Heart right ventricle (tissue), 16 donors: ENCODE results near the gene FAM184A. TPM values are rescaled to one million over a fixed set of nuclear protein-coding genes. Genes with fewer than 3 reads are reported as not detected.

Experiments used
- ATAC-seq, 8 donors: fragments of 200-7000 bp; cut with Tn5 transposase; one replicate each; pipeline ENCODE4 v1.9.1; 2020; ENCODE audit warnings: mild to moderate bottlenecking in 8 of 8, moderate library complexity in 8 of 8, moderate number of reproducible peaks in 1 of 8
- DNase-seq, 2 donors: peaks; one replicate each; pipeline ENCODE4 v3.0.0-alpha.2; 2020
- H3K27ac ChIP-seq, 10 donors: fragments of 200-600 bp; sonication (generic) in 2 of 10; one replicate each; pipeline versions ENCODE4 v1.5.0 to v1.8.0; 2020 to 2022; ENCODE audit warnings: mild to moderate bottlenecking in 3 of 10
- H3K27me3 ChIP-seq, 7 donors: fragments of 200-600 bp; one replicate each; pipeline ENCODE4 v1.8.0; 2021 to 2022; ENCODE audit warnings: mild to moderate bottlenecking in 2 of 7
- H3K36me3 ChIP-seq, 9 donors: fragments of 200-600 bp; sonication (generic) in 1 of 9; one replicate each; pipeline versions ENCODE4 v1.5.0 to v1.8.0; 2020 to 2022; ENCODE audit warnings: mild to moderate bottlenecking in 2 of 9
- H3K4me1 ChIP-seq, 9 donors: fragments of 200-600 bp; sonication (generic) in 1 of 9; one replicate each; pipeline versions ENCODE4 v1.5.0 to v1.8.0; 2020 to 2022; ENCODE audit warnings: mild to moderate bottlenecking in 4 of 9
- H3K4me3 ChIP-seq, 10 donors: fragments of 200-600 bp; sonication (generic) in 2 of 10; one replicate each; pipeline versions ENCODE4 v1.5.0 to v1.8.0; 2020 to 2022; ENCODE audit warnings: mild to moderate bottlenecking in 7 of 10, moderate library complexity in 2 of 10
- H3K9me3 ChIP-seq, 11 donors: fragments of 200-600 bp in 10 of 11; sonication (generic) in 2 of 11; one replicate each; pipeline versions ENCODE4 v1.5.0 to v1.8.0; 2013 to 2022; ENCODE audit warnings: mild to moderate bottlenecking in 2 of 11, control low read depth in 1 of 11, moderate library complexity in 1 of 11
- WGBS, 2 donors: extraction: QIAGEN DNeasy Blood & Tissue Kit; methylation state at CpG; one replicate each; pipeline ENCODE4 v1.1.7; 2013; ENCODE audit warnings: inconsistent platforms in 1 of 2; 5-methylcytosine and 5-hydroxymethylcytosine counted together
- intact Hi-C, 10 donors: fragments of 100-400 bp; cut with DNase I; formaldehyde crosslinking; loops; one replicate each; pipeline versions ENCODE4 v1.11.1 to v1.14.2; 2022
- microRNA-seq, 2 donors: library from miRNA; unstranded; fragments of <30 nt; microRNA quantifications; one replicate each; pipeline ENCODE4 v1.2.0, GENCODE V29; 2021
- polyA plus RNA-seq, 2 donors: library from polyadenylated mRNA; stranded (reverse); fragments of 200-250 nt; gene quantifications; one replicate each; pipeline ENCODE4 v1.2.3, GENCODE V29; 2013
- total RNA-seq, 10 donors: library from RNA; stranded (reverse); fragmentation: NEBNext Ultra II Directional in 3 of 10; extraction: Animal tissue kit (Norgen Biotek cat#: 25700) in 3 of 10; gene quantifications; one replicate each; pipeline versions ENCODE4 v1.2.1 to v1.2.4, GENCODE V29; 2021 to 2023
- TF ChIP-seq, protein P1 (sequence below), 9 donors: fragments of 200-600 bp; sonication (generic) in 2 of 9; IDR thresholded peaks; one replicate each; pipeline versions ENCODE4 v1.5.0 to v1.8.0; 2021 to 2022; ENCODE audit warnings: antibody characterized with exemption in 9 of 9, mild to moderate bottlenecking in 5 of 9, moderate library complexity in 1 of 9
- donor health status: Arrhythmogenic right ventricular cardiomyopathy.
- donor health status: ischemic (EF 13 %, LVEDD 7.1; RV severe dilation, severe dysfunction).
- donor health status: healthy with polysubstance abuse.
- donor health status: DM: no; HTN: yes; CAD: no.
- donor health status: DM: no; HTN: no; CAD: no.
- donor health status: ischemic (EF 25% LVEDD 6.9; RV normal size, moderate dysfunction).
- donor health status: ischemic (EF 25% LVEDD 5.7; RV mildly dilated, moderate dysfunction).
- donor health status: healthy.
- donor health status: DM: yes; HTN: yes; CAD: no.
- donor health status: Ischemic cardiomyopathy.
- donor health status: ischemic (EF 35%, LVEDD 5.7; RV mildly dilated, moderate dysfunction).
- donor health status: nonischemic (EF 11% LVEDD 7.7; RV severe dilation, severe dysfunction).
- donor health status: DM: yes; HTN: yes; CAD: no.
- donor health status: PGD.
- donor health status: ischemic (EF 29% LVEDD 5.4; RV normal size, mild dysfunction).
- donor health status: nonischemic (EF 23%, LVEDD 6.1; RV moderate dilation, normal function).

FAM184A gene
- total and polyA plus RNA-seq, 12 donors: 0.16 to 3.0 (median 0.42) TPM

DNA sequence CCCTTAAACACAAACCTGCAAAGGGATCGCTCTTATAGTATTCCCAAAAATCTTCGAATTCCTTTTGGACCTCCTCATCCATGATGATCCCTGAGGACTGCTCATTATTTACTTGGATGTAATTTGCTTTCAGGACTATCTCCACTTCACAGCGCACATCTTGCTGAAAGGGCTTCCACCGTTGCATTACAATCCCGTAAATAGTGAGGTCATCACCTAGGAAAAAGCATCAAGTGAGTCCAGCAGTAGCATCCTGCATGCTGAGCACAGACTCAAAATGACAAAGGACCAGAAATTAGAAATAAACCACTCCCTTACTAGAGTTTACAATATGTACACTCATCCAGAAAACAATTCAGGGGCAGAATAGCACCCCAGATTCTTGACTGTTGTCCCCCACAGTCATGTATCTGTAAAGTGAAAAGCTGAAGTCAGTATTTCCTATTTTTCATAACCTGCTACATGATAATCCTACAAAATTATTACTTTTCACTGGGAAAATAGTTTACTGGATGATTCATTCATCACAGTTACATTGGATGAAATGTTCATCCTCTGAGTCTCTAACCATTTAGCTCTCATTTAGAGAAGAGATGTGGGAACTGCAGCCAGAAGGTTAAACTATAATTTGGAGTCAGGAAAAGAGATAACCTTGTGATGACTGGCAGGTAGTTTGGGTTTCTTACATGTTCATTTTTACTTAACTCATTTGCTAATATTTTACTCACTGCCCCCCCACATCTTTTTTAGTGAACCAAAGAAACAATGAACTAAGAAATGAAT is 160.7 kb downstream of the FAM184A start:
- DNase-seq: no peak
- Histone ChIP-seq H3K36me3 (peaks cover 0 to 100% (median 34%) of the 10 kb centered on the region in 9 donors), H3K4me3 (no peak overlapping the region), H3K4me1 (no peaks in the 10 kb centered on the region), H3K9me3 (no peaks in the 10 kb centered on the region), H3K27ac (no peak overlapping the region), H3K27me3 (no peaks in the 10 kb centered on the region)
- 88 to 90% methylated on average over 5 of the region's 5 CpGs for WGBS, 2 donors
- intact Hi-C loops: no loop called here
- no peak for ATAC-seq
- TF ChIP-seq, protein P1, sequence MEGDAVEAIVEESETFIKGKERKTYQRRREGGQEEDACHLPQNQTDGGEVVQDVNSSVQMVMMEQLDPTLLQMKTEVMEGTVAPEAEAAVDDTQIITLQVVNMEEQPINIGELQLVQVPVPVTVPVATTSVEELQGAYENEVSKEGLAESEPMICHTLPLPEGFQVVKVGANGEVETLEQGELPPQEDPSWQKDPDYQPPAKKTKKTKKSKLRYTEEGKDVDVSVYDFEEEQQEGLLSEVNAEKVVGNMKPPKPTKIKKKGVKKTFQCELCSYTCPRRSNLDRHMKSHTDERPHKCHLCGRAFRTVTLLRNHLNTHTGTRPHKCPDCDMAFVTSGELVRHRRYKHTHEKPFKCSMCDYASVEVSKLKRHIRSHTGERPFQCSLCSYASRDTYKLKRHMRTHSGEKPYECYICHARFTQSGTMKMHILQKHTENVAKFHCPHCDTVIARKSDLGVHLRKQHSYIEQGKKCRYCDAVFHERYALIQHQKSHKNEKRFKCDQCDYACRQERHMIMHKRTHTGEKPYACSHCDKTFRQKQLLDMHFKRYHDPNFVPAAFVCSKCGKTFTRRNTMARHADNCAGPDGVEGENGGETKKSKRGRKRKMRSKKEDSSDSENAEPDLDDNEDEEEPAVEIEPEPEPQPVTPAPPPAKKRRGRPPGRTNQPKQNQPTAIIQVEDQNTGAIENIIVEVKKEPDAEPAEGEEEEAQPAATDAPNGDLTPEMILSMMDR (IDR thresholded peaks at IDR 0.05): no peak

DNA sequence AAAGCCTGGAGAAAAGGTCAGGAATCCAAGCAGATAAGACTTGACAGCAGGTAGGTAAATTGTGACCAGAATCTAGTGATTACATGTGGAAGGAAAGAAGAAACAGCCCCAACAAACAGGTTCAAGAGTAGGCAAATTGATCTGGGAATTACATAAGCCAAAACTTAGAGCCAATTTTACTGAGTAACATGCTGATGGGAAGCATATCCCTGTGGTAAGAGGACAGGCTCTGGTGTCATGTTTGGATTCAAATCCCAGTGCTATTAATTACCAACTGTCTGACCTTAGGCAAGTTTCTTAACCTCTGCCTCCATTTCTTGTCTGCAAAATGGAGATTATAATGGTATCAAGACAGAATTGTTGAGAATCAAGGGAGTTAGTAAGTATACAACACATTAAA is 163.9 kb downstream of the FAM184A start:
- no peaks in the 10 kb centered on the region for H3K4me1 ChIP-seq
- intact Hi-C loops: no loop called here
- peaks cover 0 to 100% (median 26%) of the 10 kb centered on the region in 9 donors for H3K36me3 ChIP-seq
- TF ChIP-seq, protein P1 (IDR thresholded peaks at IDR 0.05): no peak
- ATAC-seq: no peak
- H3K27me3 ChIP-seq: no peaks in the 10 kb centered on the region
- H3K9me3 ChIP-seq: no peaks in the 10 kb centered on the region
- no peak overlapping the region for H3K4me3 ChIP-seq
- no peak for DNase-seq
- no peak overlapping the region for H3K27ac ChIP-seq

DNA sequence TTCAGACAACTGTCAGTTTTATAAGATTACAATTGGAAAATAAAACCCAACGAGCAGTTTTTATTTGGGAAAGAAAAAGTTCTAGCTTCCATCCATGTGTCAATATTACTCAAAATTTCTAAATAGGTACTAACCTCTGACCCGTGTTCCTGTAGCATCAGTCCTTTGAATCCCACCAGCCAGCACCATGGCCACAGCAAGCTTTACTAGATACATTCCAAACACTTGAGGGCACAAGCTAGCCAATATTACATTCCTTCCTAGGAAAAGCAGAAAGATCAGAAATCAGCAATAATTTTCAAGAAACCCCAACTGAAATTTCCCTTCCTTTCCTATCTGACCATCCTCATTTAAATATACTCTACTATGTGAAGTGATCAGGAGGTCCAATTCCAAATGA is 165.3 kb downstream of the FAM184A start:
- TF ChIP-seq, protein P1 (IDR thresholded peaks at IDR 0.05): no peak
- Histone ChIP-seq H3K4me1 (no peaks in the 10 kb centered on the region), H3K27me3 (no peaks in the 10 kb centered on the region), H3K27ac (no peak overlapping the region), H3K36me3 (peaks cover 0 to 100% (median 30%) of the 10 kb centered on the region in 9 donors), H3K4me3 (no peak overlapping the region), H3K9me3 (no peaks in the 10 kb centered on the region)
- intact Hi-C loops: no loop called here
- 89 to 91% methylated on average over 2 of the region's 2 CpGs for WGBS, 2 donors
- ATAC-seq (no peak), DNase-seq (no peak)

DNA sequence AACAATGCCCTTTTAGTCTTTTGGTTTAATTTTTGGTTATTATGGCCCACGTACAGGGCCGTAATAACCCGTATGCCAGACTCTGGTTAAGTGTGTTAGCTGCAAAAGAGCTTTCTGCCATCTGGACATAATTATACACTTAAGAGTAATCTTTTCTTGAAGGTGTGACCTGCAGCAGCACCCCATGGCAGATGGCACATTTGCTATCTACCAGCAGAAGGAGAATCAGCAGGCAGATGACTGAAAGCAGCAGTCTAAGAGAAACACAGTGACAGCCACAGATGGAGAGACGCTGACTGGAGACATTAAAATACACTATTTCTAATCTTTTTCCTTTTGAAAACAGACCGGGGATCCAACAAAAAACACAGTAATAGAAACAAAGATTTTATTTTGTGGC is 165.8 kb downstream of the FAM184A start:
- intact Hi-C loops: no loop called here
- H3K4me1 ChIP-seq: no peaks in the 10 kb centered on the region
- H3K4me3 ChIP-seq: no peak overlapping the region
- no peaks in the 10 kb centered on the region for H3K9me3 ChIP-seq
- H3K27me3 ChIP-seq: no peaks in the 10 kb centered on the region
- ATAC-seq (no peak), DNase-seq (no peak)
- TF ChIP-seq, protein P1 (IDR thresholded peaks at IDR 0.05): no peak
- no peak overlapping the region for H3K27ac ChIP-seq
- H3K36me3 ChIP-seq: peaks cover 0 to 100% (median 30%) of the 10 kb centered on the region in 9 donors
- WGBS, 2 donors: 85 to 86% methylated on average over 5 of the region's 5 CpGs

Small RNAs within 50 kb of the gene (microRNA-seq; reads per million reads assigned to microRNA genes)
- gene MIR548B: 0 reads per million in 2 donors

Other genes starting within 250 kb of the FAM184A start
- gene ASF1A, start 184.5 kb downstream of the FAM184A start, total RNA-seq: 10 to 100 TPM; 15.1 to 25.5 (median 22.0) TPM
- 10 to 100 TPM; 11.7 to 27.2 TPM for gene ASF1A, start 184.5 kb downstream of the FAM184A start, polyA plus RNA-seq
- 1 to 10 TPM; 4.0 to 7.8 (median 5.5) TPM for gene MCM9, start 143.5 kb downstream of the FAM184A start, total RNA-seq
- gene MCM9, start 143.5 kb downstream of the FAM184A start, polyA plus RNA-seq: 1 to 10 TPM; 1.5 to 3.3 TPM